HCT116 (cell line): ENCODE measurements around the gene TGFBR1. TPM values are rescaled to one million over a fixed set of nuclear protein-coding genes. Genes with fewer than 3 reads are reported as not detected.

Experiments used
- ATAC-seq: fragments of 200-7000 bp; cut with Tn5 transposase; 2 replicates; pipeline ENCODE4 v1.9.1; 2020; ENCODE audit warnings: mild to moderate bottlenecking, moderate library complexity
- BruUV-seq: library from RNA; stranded (reverse); fragments of 400-500 nt; replicated peaks from 2 replicates; lab custom pipeline; 2021; lab: Mats Ljungman, UMichigan
- CTCF ChIA-PET: fragments of 300-600 bp; sonication (Branson Sonifier 250); formaldehyde crosslinking; loops from one replicate; lab custom pipeline; 2021; ENCODE audit warnings: antibody characterized with exemption; lab: Charles Lee
- POLR2A ChIA-PET: fragments of 300-600, 350-600 bp; sonication (Branson Sonifier 250); formaldehyde crosslinking; loops from one replicate; lab custom pipeline; 2021; ENCODE audit warnings: antibody characterized with exemption; lab: Charles Lee
- RAD21 ChIA-PET, 2 experiments: fragments of 300-600 bp; sonication (Branson Sonifier 250); formaldehyde crosslinking; loops; one replicate each; lab custom pipeline; 2023; ENCODE audit warnings: low total read pairs in 2 of 2; ENCODE audit not compliant: uncharacterized antibody in 2 of 2, unreplicated experiment in 2 of 2, low non-redundant PET in 1 of 2; lab: Charles Lee
- DNase-seq: peaks from one replicate; pipeline ENCODE4 v3.0.0-alpha.2; 2010; ENCODE audit warnings: low read depth, low spot score
- H2AFZ ChIP-seq: fragments of 200-600 bp; shearing (Covaris generic), sonication (generic); 2 replicates; pipeline ENCODE4 v1.6.1; 2017; ENCODE audit warnings: low read depth, mixed run types, mixed read lengths, antibody characterized with exemption, low read length; ENCODE audit not compliant: poor library complexity, severe bottlenecking
- H3K27ac ChIP-seq: 2 replicates; pipeline ENCODE4 v1.5.1; 2012; ENCODE audit warnings: low read depth, low read length
- H3K27me3 ChIP-seq: fragments of 200-600 bp; sonication (generic); 2 replicates; pipeline ENCODE4 v1.6.1; 2016; ENCODE audit warnings: mixed run types, low read length, mixed read lengths; ENCODE audit not compliant: insufficient read depth
- H3K36me3 ChIP-seq, 2 experiments: fragments of 200-500 bp in 1 of 2; fragments of 200-600 bp in 1 of 2; sonication (Bioruptor generic) in 1 of 2; sonication (generic) in 1 of 2; 2 replicates each; pipeline versions ENCODE4 v1.5.1 to v1.6.1; 2014 to 2016; ENCODE audit warnings: low read length in 2 of 2, inconsistent platforms in 1 of 2, mixed read lengths in 1 of 2, mixed run types in 1 of 2; ENCODE audit not compliant: insufficient read depth in 2 of 2, control insufficient read depth in 1 of 2
- H3K4me1 ChIP-seq, 2 experiments: fragments of 200-600 bp in 1 of 2; sonication (generic) in 1 of 2; 2 replicates each; pipeline versions ENCODE4 v1.5.1 to v1.6.1; 2012 to 2017; ENCODE audit warnings: low read length in 2 of 2, inconsistent platforms in 1 of 2, mild to moderate bottlenecking in 1 of 2, mixed read lengths in 1 of 2, mixed run types in 1 of 2, moderate library complexity in 1 of 2; ENCODE audit not compliant: insufficient read depth in 2 of 2, control insufficient read depth in 1 of 2
- H3K4me2 ChIP-seq: fragments of 200-600 bp; sonication (generic); 2 replicates; pipeline ENCODE4 v1.6.1; 2017; ENCODE audit warnings: mixed run types, low read length, mixed read lengths
- H3K4me3 ChIP-seq, 2 experiments: fragments of 200-600 bp in 1 of 2; sonication (generic) in 1 of 2; replicated peaks in 1 of 2; 2 replicates each; pipeline ENCODE4 v1.5.1; 2011 to 2016; ENCODE audit warnings: low read length in 2 of 2, control low read depth in 1 of 2, low read depth in 1 of 2, mild to moderate bottlenecking in 1 of 2, mixed read lengths in 1 of 2, mixed run types in 1 of 2
- H3K79me2 ChIP-seq: fragments of 200-600 bp; sonication (generic); 2 replicates; pipeline ENCODE4 v1.6.1; 2017; ENCODE audit warnings: mild to moderate bottlenecking, mixed run types, low read length, moderate library complexity, mixed read lengths; ENCODE audit not compliant: insufficient read depth
- H3K9ac ChIP-seq: fragments of 200-600 bp; sonication (generic); 2 replicates; pipeline ENCODE4 v1.6.1; 2016; ENCODE audit warnings: low read length, mixed read lengths
- H3K9me2 ChIP-seq: fragments of 200-600 bp; sonication (generic), shearing (Covaris generic); 2 replicates; pipeline ENCODE4 v1.6.1; 2017; ENCODE audit warnings: mixed run types, mild to moderate bottlenecking, moderate library complexity; ENCODE audit not compliant: insufficient read depth
- H3K9me3 ChIP-seq, 2 experiments: fragments of 200-500 bp in 1 of 2; fragments of 200-600 bp in 1 of 2; sonication (Bioruptor generic) in 1 of 2; sonication (generic) in 1 of 2; 2 replicates each; pipeline ENCODE4 v1.6.1; 2014 to 2017; ENCODE audit warnings: low read length in 2 of 2, mixed read lengths in 2 of 2, inconsistent platforms in 1 of 2, low read depth in 1 of 2, mild to moderate bottlenecking in 1 of 2, mixed run types in 1 of 2, moderate library complexity in 1 of 2; ENCODE audit not compliant: control insufficient read depth in 1 of 2, insufficient read depth in 1 of 2
- H4K20me1 ChIP-seq: fragments of 200-600 bp; sonication (generic), shearing (Covaris generic); 2 replicates; pipeline ENCODE4 v1.6.1; 2017; ENCODE audit warnings: mixed run types, mild to moderate bottlenecking, moderate library complexity; ENCODE audit not compliant: insufficient read depth
- CBX3 ChIP-seq: IDR thresholded peaks from 2 replicates; pipeline ENCODE4 v1.6.1; 2012; ENCODE audit warnings: low read depth
- EGR1 ChIP-seq: IDR thresholded peaks from 2 replicates; pipeline ENCODE4 v1.6.1; 2012; ENCODE audit warnings: low read depth
- ELF1 ChIP-seq: IDR thresholded peaks from 2 replicates; pipeline ENCODE4 v1.6.1; 2012; ENCODE audit warnings: low read depth, borderline replicate concordance
- EZH2phosphoT487 ChIP-seq: fragments of 200-600 bp; IDR thresholded peaks from 2 replicates; pipeline ENCODE4 v1.6.1; 2018; ENCODE audit warnings: antibody characterized with exemption, borderline replicate concordance
- FOSL1 ChIP-seq: IDR thresholded peaks from 2 replicates; pipeline ENCODE4 v1.6.1; 2012; ENCODE audit warnings: low read depth
- JUND ChIP-seq: IDR thresholded peaks from 2 replicates; pipeline ENCODE4 v1.6.1; 2012
- SIN3A ChIP-seq: IDR thresholded peaks from 2 replicates; pipeline ENCODE4 v1.6.1; 2012; ENCODE audit warnings: low read depth
- SP1 ChIP-seq: IDR thresholded peaks from 2 replicates; pipeline ENCODE4 v1.6.1; 2012; ENCODE audit warnings: low read depth
- SRF ChIP-seq: IDR thresholded peaks from 2 replicates; pipeline ENCODE4 v1.6.1; 2012; ENCODE audit warnings: low read depth
- YY1 ChIP-seq: IDR thresholded peaks from 2 replicates; pipeline ENCODE4 v1.6.1; 2011; ENCODE audit warnings: low read length, low read depth, moderate library complexity, mild to moderate bottlenecking; ENCODE audit not compliant: insufficient replicate concordance; ENCODE audit errors: extremely low read depth
- ZNF274 ChIP-seq: fragments of 200-500 bp; sonication (Bioruptor generic); IDR thresholded peaks from 2 replicates; pipeline ENCODE4 v1.6.1; 2014; ENCODE audit warnings: mild to moderate bottlenecking, low read depth, low read length, inconsistent platforms
- intact Hi-C: fragments of 100-400 bp; cut with micrococcal nuclease; formaldehyde crosslinking; loops from 2 replicates; pipeline ENCODE4 v1.10.0; 2022
- total RNA-seq: library from RNA; stranded (reverse); gene quantifications from one replicate; pipeline ENCODE4 v1.2.1, GENCODE V29; 2021; ENCODE audit not compliant: unreplicated experiment
- TF ChIP-seq, protein P1 (sequence below): IDR thresholded peaks from 2 replicates; pipeline ENCODE4 v1.6.1; 2011; ENCODE audit warnings: mild to moderate bottlenecking, low read length, moderate library complexity; ENCODE audit not compliant: insufficient replicate concordance; ENCODE audit errors: extremely low read depth
- TF ChIP-seq, protein P2 (sequence below): IDR thresholded peaks from 2 replicates; pipeline ENCODE4 v1.6.1; 2012
- TF ChIP-seq, protein P3 (sequence below): IDR thresholded peaks from 2 replicates; pipeline ENCODE4 v1.6.1; 2012; ENCODE audit warnings: low read depth

Gene TGFBR1
- total RNA-seq, 1 experiment from 2014 or later: 26.6 TPM

- TF ChIP-seq, protein P1, sequence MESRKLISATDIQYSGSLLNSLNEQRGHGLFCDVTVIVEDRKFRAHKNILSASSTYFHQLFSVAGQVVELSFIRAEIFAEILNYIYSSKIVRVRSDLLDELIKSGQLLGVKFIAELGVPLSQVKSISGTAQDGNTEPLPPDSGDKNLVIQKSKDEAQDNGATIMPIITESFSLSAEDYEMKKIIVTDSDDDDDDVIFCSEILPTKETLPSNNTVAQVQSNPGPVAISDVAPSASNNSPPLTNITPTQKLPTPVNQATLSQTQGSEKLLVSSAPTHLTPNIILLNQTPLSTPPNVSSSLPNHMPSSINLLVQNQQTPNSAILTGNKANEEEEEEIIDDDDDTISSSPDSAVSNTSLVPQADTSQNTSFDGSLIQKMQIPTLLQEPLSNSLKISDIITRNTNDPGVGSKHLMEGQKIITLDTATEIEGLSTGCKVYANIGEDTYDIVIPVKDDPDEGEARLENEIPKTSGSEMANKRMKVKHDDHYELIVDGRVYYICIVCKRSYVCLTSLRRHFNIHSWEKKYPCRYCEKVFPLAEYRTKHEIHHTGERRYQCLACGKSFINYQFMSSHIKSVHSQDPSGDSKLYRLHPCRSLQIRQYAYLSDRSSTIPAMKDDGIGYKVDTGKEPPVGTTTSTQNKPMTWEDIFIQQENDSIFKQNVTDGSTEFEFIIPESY: no peak
- no peak for TF ChIP-seq FOSL1
- TF ChIP-seq, protein P2, sequence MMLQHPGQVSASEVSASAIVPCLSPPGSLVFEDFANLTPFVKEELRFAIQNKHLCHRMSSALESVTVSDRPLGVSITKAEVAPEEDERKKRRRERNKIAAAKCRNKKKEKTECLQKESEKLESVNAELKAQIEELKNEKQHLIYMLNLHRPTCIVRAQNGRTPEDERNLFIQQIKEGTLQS: no peak
- TF ChIP-seq, protein P3, sequence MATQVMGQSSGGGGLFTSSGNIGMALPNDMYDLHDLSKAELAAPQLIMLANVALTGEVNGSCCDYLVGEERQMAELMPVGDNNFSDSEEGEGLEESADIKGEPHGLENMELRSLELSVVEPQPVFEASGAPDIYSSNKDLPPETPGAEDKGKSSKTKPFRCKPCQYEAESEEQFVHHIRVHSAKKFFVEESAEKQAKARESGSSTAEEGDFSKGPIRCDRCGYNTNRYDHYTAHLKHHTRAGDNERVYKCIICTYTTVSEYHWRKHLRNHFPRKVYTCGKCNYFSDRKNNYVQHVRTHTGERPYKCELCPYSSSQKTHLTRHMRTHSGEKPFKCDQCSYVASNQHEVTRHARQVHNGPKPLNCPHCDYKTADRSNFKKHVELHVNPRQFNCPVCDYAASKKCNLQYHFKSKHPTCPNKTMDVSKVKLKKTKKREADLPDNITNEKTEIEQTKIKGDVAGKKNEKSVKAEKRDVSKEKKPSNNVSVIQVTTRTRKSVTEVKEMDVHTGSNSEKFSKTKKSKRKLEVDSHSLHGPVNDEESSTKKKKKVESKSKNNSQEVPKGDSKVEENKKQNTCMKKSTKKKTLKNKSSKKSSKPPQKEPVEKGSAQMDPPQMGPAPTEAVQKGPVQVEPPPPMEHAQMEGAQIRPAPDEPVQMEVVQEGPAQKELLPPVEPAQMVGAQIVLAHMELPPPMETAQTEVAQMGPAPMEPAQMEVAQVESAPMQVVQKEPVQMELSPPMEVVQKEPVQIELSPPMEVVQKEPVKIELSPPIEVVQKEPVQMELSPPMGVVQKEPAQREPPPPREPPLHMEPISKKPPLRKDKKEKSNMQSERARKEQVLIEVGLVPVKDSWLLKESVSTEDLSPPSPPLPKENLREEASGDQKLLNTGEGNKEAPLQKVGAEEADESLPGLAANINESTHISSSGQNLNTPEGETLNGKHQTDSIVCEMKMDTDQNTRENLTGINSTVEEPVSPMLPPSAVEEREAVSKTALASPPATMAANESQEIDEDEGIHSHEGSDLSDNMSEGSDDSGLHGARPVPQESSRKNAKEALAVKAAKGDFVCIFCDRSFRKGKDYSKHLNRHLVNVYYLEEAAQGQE: no peak
- no peak for TF ChIP-seq EZH2phosphoT487
- no peak for TF ChIP-seq SIN3A
- TF ChIP-seq SRF: no peak
These were observed 35.8 kb upstream of the TGFBR1 start (continued) for GRCh38 chr9:99069075-99069474.

DNA sequence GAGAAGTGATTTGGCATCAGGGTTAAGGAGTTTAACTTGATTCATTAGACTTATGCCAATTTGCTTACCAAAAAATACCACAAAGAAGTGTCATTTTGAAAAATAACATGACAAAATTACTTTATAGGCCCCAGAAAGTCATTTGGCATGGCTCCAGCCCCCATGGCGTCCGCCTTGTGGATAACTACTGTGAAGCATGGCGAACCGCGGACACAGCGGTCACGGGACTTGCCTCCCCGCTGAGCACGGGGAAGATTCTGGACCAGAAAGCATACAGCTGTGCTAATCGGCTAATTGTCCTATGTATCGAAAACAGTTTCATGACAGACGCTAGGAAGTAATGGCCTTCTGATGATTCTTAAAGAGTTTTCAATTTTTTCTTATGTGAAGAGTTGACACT is 35.4 kb upstream of the TGFBR1 start:
- Histone ChIP-seq H4K20me1 (no peaks in the 10 kb centered on the region), H3K4me3 (no peak overlapping the region), H3K9me3 (no peaks in the 10 kb centered on the region), H3K4me1 (no peaks in the 10 kb centered on the region), H3K79me2 (no peaks in the 10 kb centered on the region), H3K9me2 (no peaks in the 10 kb centered on the region), H3K36me3 (no peaks in the 10 kb centered on the region), H3K27me3 (no peaks in the 10 kb centered on the region), H3K27ac (no peak overlapping the region), H3K9ac (no peak overlapping the region), H2AFZ (no peak overlapping the region), H3K4me2 (no peak overlapping the region)
- BruUV-seq: no TSS peak
- intact Hi-C loops: no loop called here
- ChIA-PET RAD21 (no interaction called here), POLR2A (no interaction called here), CTCF (no interaction called here)
- DNase-seq: no peak
- ATAC-seq: no peak
- TF ChIP-seq CBX3: no peak
- TF ChIP-seq YY1: no peak
- TF ChIP-seq SIN3A: no peak
- TF ChIP-seq ELF1: no peak
- no peak for TF ChIP-seq JUND
- no peak for TF ChIP-seq SRF
- TF ChIP-seq, protein P2: no peak
- no peak for TF ChIP-seq ZNF274
- TF ChIP-seq EGR1: no peak
- TF ChIP-seq SP1: no peak
- TF ChIP-seq, protein P1: no peak
